ENCODE data around the gene GXYLT1. TPM values are rescaled to one million over a fixed set of nuclear protein-coding genes. Genes with fewer than 3 reads are reported as not detected.
"Not testable (repeated sequence)": the region's sequence is repeated elsewhere in the genome, so short reads cannot be mapped to it uniquely, and the experiment has no call there.

Gene GXYLT1, protein sequence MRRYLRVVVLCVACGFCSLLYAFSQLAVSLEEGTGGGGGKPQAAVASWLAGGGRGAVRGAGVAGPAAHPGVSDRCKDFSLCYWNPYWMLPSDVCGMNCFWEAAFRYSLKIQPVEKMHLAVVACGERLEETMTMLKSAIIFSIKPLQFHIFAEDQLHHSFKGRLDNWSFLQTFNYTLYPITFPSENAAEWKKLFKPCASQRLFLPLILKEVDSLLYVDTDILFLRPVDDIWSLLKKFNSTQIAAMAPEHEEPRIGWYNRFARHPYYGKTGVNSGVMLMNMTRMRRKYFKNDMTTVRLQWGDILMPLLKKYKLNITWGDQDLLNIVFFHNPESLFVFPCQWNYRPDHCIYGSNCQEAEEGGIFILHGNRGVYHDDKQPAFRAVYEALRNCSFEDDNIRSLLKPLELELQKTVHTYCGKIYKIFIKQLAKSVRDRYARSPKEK
- 12.1 TPM for total RNA-seq
- long read RNA-seq, full-length matches to known transcripts = 6 of 6 reads
- long read RNA-seq, partial matches to known transcripts = 0 of 6 reads
- long read RNA-seq, other reads (novel, unspliced or antisense) = 0 of 6 reads

DNA sequence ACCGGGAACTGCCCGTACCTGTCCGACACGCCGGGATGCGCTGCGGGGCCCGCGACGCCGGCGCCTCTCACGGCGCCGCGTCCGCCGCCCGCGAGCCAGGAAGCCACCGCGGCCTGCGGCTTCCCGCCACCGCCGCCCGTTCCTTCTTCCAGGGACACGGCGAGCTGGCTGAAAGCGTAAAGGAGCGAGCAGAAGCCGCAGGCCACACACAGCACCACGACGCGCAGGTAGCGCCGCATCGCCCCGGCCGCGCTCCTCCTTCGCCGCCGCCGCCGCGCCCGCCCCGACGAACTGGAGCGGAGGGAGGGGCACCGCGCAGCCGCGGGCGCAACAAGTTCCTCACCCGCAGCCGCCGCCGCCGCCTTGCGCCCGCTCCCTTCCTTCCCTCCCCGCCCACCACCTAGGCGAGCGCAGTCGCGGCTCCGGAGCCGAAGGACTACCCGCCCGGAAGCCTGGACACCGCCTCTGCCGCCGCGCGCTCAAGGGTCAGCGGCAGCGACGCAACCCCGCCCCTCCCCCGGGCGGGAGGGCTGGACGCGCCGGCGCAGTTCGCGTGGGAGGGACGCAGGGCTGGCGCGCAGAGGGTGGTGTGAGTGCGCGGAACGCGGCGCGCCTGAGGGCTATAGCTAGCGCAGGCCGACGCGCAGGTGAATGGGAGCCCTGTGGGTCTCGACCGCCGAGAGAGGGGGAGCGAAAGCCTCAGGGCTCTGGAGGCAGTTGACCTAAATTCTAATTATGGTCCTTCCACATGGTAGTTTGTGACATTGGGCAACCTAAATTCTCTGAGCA is at the start of gene GXYLT1:
Gene GXYLT1 (minus strand): TSS at position 467 of the 789 bp plus-strand sequence. CDS start 228 bp downstream, at position 239.
- DNase-seq (ENCODE audit: low spot score) = peak; percentile 98

DNA sequence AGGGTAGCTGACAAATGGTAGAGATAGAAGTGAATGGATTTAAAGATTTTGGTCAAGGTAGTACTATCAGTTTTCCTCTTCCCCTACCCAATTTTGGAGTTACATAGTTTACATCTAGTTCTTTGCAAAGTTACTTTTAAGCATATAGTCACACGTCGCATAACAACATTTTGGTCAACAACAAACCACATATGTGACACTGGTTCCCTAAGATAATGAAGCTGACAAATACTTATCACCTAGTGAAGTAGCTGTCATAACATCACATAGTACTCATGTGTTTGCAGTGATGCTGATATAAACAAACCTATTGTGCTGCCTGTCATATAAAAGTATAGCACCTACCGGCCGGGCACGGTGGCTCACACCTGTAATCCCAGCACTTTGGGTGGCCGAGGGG is 48.0 kb upstream of the GXYLT1 start:
- DNase-seq (ENCODE audit: low spot score) = no peak

DNA sequence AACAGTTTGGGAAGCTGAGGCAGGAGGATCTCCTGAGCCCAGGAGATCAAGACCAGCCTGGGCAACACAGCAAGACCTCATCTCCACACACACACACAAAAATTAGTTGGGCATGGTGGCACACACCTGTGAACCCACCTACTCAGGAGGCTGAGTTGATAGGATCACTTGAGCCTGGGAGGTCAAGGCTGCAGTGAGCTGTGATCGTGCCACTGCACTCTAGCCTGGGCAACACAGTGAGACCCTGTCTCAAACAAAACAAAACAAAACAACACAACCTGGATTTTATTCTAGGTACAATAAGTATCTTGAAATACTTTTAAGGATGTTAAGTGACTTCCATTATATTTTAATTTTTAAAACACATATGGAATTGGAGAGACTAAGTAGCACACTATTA is 47.6 kb upstream of the GXYLT1 start:
- no peak for DNase-seq (ENCODE audit: low spot score)

DNA sequence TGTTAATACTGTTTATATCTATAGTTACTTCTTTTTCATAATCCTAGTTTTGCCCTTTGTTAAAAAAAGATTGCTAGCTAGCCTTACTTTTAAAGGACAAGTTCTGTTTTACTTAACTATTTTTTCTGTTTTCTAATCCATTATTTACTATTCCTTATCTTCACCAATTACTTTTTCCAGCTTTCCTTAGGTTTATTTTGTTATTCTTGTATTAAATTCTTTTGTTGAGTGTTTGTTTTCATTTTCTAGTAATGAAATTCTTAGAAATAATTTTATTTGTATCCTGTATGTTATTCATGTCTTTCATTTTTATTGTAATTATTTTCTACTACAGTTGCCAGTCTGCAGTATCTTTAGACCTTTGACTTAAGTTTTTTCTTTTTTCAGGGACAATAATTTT is 45.7 kb upstream of the GXYLT1 start:
- no peak for DNase-seq (ENCODE audit: low spot score)

DNA sequence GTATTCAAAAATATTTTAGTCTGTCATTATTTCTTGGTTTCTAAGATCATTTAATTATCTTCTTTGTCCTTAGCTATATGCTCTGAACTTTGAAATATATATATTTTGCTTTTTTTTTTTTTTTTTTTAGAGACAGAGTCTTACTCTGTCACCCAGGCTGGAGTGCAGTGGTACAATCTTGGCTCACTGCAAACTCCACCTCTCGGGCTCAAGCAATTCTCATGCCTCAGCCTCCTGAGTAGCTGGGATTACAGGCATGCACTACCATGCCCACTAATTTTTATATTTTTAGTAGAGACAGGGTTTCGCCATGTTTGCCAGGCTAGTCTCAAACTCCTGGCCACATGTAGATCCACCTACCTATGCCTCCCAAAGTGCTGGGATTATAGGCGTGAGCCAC is 43.6 kb upstream of the GXYLT1 start:
- not testable (repeated sequence) for DNase-seq (ENCODE audit: low spot score)

DNA sequence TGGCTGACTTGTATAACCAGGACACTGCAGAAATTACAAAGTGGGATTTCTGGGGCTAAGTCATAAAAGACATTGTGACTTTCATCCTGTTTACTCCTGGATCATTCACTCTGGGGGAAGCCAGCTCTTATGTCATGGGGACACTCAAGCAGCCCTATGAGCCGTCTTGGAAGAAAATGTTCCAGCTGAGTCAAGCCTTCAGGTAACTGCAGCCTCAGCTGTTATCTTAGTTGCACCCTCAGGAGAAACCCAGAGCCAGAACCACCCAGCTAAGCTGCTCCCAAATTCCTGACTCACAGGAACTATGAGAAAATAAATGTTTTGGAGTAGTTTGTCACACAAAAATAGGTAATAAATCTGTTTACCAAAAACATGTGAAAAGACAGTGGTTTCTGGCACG is 43.1 kb upstream of the GXYLT1 start:
- no peak for DNase-seq (ENCODE audit: low spot score)

DNA sequence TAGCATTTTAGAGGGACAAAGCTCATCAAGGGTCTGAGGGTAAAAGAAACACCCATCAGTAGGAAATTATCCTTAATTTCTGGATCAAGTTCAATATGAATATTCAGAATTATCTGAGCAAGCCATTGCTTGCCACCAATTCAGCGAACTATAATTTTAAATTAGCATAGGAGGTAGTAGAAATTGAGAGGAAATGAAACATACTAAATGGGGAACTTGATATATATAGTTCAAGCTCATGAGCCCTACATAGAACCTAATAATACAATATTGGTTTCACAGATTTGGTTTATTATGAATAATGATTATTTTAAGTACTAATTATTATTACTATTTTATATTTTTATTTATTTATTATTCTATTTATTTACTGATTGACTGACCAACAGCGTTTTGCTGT is 42.1 kb upstream of the GXYLT1 start:
- no peak for DNase-seq (ENCODE audit: low spot score)

DNA sequence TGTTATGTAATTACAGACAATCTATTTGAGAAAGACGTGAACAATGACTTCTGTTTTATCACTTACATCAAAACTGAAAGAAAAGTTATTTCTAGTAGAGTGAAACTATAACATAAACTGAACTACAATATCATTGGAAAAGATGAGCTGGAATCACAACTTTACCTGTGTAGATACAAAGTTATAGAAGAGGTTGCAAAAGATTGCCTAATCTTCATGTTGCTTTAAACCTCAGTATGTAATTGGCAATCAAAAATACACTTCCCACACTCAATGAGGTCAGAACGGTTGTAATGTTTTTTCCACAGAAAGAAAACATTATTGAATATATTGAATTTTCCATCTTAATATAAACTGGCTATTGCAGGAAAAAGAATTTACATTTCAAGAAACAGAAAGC is 37.7 kb upstream of the GXYLT1 start:
- no peak for DNase-seq (ENCODE audit: low spot score)

DNA sequence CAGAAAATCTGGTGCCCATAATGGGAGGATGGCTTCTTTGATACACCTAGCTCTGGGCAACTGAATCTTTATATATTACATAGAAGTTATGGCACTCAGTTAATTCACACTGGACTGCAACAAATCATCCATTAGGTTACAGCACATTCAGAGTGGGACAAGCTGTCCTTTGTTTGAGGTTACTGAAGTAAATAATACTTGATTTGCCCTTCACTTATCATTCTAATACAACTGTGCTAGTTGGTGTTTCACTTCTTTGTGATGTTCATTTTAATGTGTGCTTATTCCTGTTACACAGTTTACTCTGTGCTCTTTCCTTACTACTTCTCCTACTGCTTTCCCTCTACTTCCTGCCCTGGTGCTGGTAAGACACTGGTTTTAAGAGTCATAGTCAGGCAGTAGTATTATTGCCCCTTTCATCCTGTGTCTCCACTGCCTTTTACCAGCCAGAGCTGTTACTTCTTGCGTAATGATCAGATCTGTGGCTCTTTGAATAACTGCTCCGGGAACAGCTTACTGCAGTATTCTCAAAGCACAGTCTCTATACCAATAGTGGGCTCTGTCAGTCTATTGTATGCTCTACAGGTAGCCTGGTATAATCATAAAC is 36.4 kb upstream of the GXYLT1 start:
- no peak for DNase-seq (ENCODE audit: low spot score)

DNA sequence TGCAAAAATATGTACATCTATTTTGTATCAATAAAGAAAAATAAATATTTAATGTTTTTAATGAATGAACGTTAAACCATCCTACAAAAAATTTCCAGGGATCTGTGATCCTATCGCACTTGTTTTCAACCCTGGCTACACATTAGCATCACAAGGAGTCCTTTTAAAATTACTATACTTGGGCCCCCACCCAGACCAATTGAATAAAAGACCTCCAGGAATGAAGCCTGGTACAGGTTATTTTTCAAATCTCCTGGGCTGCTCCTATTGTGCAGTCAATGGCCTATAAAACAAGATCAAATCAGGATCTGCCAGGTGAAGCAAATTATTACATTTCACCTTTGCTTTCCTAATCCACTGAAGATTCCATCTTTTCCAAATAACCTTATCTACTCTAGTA is 33.4 kb upstream of the GXYLT1 start:
- DNase-seq (ENCODE audit: low spot score) = no peak

DNA sequence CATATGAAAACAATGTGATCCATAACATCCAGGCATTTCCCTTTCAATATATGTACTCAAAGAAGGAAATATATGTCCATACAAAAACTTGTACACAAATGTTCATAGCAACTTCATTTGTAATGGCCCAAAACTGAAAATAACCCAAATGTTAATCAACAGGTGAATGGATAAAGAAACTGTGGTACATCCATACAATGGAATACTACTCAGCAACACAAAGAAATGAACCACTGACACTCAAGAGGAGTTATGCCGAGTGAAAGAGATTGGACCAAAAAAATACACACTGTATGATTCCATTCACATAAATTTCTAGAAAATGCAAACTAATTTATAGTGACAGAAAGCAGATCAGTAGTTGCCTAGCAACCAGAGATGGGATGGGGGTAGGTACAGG is 30.3 kb upstream of the GXYLT1 start:
- DNase-seq (ENCODE audit: low spot score) = no peak

DNA sequence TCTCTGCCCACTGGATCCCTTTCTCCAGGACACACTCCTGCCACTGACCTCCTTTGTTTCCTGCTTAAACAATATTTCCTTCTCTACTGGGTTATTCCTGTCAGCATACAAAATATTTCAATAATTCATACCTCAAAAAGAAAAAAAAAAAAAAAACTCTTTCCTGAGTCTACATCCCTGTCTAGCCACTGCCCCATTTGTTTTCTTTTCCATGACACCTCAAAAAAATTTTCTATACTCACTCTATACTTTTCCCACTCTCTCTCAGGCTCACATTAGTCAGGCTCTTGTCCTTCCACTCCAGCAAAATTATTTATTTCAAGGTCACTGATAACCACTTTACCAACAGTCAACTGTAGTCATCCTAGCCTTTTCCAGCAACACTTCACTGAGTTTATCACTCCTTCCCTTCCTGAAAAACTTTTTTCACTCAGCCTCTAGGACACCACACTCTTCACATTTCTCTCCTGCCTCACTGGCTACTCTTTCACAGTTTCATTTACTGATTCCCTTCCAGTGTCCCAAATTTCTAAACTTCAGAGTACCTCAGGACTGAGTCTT is 29.4 kb upstream of the GXYLT1 start:
- DNase-seq (ENCODE audit: low spot score) = no peak

DNA sequence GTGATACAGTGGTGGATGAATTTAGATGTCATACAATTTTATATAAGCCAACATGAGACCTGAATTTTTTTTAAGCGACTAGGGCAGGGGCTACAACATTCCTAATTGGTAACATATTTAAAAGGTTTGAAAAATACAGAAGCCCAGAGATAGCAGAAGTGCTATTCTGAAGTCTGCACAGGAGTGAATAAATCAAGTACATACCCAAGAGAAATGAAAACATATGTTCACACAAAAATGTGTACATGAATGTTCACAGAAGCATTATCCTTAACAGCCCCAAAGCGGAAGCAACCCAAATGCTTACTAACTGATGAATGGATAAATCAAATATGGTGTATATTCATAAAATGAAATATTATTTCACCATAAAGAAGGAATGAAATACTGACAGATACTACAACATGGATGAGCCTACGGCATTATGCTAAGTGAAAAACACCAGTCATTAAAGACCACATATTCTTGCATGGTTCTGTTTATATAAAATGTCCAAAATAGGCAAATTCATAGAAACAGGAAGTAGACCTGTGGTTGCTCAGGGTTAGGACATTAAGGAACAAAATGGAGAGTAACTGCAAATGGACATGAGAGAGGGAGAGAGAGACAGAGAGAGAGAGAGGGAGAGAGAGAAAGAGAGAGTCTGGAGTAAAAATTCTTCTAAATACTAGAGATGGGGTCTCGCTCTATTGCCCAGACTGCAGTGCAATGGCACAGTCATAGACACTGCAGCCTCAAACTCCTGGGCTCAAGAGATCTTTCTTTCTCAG is 28.0 kb upstream of the GXYLT1 start:
- no peak for DNase-seq (ENCODE audit: low spot score)

DNA sequence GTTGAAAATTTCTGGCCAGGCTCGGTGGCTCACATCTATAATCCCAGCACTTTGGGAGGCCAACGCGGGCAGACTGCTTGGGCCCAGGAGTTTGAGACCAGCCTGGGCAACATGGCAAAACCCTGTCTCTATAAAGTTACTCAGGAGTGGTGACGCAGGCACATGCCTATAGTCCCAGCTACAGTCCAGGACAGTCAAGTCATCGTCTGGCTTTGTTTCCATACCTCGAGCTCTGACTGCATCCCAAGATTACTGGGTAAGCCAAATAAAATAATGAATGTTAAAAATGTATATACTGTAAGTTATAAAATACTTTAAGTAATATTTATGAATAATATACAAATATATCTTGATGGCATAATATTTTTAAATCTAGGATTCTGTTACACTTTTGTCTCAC is 23.0 kb upstream of the GXYLT1 start:
- no peak for DNase-seq (ENCODE audit: low spot score)

DNA sequence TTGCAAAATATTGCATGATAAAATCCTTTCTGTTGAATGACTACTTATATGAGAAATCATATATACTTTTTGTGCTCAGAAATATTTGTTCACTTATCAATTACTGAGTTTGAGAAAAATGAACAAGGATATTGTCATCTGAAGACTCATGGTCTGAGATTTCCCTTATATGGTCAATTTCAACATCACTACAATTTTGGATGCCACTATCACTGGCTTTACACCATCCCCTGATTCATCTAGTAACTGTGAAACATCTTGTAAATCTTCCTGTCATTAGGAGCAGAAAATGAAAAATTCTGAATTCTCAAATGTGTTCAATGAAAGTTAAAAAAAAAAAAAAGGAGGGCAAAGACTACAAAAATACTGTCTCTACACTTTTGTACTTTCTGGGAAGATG is 21.8 kb upstream of the GXYLT1 start:
- no peak for DNase-seq (ENCODE audit: low spot score)

DNA sequence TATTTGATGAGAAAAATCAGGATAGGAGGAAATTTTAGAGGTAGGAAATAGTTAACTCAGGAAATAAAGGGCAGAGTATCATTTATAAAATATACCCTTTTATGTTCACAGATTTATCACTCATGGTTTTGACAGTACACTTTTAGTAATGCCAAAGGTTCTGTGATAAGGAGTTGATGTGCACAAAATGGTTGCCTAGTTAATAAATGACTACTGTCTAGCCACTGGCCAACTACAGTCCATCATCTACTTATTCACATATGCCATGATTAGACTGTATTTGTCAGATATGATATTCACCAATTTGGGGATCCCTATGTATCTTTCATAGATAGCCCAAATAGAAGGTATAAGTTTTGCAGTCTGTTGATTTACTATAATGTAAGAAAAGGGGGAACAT is 19.2 kb upstream of the GXYLT1 start:
- DNase-seq (ENCODE audit: low spot score) = no peak

DNA sequence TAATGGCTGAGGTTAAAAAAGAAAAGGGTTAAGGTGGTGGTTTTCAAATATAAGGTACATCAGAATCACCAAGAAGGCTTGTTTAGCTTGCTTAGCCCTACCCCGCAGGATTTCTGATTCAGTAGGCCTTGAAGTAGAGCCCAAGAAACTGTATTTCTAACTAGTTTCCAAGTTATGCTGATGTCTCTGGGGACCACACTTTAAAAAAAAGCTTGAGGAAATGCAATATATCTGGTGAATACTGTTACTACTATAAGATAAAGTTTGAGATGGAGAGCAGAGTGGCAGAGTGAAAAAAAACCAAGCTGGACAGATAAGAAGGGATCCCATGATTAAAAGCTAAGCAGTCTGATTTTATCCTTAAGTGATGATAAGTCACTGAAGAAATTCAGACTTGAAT is 18.3 kb upstream of the GXYLT1 start:
- DNase-seq (ENCODE audit: low spot score) = no peak

DNA sequence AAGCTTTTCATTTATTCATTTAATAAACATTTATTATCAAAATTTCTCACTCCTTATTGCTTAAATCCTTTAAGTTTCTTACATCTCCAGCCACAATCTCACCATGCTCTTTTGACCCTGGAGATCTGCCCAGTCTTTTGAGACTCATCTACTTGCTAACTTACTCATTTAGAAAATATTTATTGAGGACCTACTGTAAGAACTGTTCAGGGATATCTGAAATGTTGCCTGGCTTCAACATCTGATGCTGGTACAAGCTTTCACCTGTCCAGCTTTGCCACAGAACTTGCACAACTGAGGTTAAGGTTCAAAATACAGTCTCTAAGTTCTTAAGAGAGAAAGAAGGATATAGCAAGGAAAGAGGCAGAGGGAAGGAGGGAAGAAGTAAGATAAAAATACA is 17.5 kb upstream of the GXYLT1 start:
- DNase-seq (ENCODE audit: low spot score) = no peak

DNA sequence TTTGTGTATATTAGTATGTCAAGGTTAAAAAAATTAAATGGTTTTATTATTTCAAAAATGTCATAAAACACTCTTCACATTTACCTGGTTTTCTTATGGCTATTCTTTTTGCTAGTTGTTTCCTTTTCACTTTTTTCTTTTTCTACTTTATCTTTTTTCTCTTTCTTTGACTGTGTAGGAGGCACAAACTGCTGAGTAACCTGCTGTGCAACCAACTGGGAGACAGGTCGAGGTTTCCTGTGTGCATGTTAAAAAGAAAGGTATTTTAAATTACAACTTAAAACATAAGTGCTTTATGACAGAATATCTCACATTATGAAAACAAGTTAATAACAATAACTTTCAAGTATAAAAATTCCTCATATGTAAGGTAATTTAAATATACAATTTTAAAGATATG is 16.9 kb upstream of the GXYLT1 start:
- no peak for DNase-seq (ENCODE audit: low spot score)

DNA sequence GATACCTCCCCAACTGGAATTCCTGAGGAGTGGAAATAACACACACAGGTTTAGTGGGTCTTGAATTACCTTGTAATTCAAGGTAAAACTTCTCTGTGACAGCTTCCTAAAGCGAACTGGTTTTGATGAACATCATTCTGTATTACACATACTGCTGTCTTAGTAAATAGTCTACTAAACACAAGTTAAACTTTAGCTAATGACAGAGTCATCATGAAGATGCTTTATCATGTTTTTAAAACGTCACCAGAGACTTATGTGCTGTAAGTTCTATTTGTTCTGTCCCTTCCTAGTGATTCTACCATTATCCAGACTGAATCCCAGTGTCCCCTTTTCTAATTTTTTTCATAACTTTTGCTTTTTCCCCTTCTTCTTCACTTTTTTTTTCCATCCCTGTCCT is 11.6 kb upstream of the GXYLT1 start:
- no peak for DNase-seq (ENCODE audit: low spot score)
